ENCODE measurements around the gene STAG1.
"Not testable (repeated sequence)": the region's sequence is repeated elsewhere in the genome, so short reads cannot be mapped to it uniquely, and the experiment has no call there.

STAG1 gene

GRCh38 chr3:136698361-136698760, 53.8 kb downstream of the STAG1 start:
- FAIRE-seq = no peak

DNA sequence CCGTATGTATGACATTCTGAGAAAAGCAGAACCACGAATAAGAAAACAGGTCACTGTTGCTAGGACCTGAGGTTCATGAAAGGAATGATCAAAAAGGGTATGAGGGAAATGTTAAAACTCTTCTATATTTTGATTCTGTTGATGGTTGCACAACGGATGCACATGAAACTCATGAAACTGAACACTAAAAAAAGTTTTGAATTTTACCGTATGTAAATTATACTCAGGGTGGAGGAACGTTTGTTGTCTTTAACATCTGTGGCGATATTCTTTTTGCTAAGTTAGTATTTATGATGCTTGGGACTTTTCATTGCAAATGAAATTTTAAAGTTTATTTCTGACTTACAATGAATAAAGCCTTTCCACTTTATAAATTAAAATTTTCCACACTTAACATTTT, 55.4 kb downstream of the STAG1 start:
- no peak for FAIRE-seq

DNA sequence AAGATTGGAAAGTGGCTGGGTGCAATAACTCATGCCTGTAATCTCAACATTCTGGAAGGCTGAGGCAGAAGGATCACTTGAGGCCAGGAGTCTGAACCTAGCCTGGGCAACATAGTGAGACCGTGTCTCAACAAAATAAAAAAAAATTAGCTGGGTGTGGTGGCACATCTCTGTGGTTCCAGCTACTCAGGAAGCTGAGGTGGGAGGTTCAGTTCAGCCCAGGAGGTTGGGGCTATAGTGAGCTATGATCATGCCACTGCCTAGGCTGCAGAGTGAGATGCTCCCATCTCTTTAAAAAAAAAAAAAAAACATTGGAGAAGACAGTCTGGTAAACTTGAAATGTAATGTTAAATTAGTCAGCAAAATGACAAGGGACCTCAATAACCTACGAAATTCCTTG, 57.9 kb downstream of the STAG1 start:
- FAIRE-seq = no peak

DNA sequence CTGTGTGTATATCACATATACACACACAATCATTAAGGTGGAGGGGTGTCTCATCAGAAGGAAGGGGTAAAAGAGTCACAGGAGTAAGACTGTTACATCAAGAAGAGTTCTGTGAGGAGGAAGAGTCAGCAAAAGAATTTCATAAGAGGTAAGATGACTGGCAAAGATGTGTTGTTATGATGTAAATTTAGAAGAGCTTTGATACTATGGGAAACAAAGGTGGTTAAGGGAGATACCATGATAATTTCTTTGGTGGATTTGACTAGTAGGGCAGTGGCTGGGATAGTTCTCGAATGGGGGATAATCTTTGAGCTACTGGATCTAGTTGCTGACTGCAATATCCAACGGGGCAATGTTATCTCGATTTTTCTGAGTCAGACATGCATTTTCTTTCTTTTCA, 61.6 kb downstream of the STAG1 start:
- FAIRE-seq = no peak

GRCh38 chr3:136685882-136686281, 66.3 kb downstream of the STAG1 start:
- no peak for FAIRE-seq

DNA sequence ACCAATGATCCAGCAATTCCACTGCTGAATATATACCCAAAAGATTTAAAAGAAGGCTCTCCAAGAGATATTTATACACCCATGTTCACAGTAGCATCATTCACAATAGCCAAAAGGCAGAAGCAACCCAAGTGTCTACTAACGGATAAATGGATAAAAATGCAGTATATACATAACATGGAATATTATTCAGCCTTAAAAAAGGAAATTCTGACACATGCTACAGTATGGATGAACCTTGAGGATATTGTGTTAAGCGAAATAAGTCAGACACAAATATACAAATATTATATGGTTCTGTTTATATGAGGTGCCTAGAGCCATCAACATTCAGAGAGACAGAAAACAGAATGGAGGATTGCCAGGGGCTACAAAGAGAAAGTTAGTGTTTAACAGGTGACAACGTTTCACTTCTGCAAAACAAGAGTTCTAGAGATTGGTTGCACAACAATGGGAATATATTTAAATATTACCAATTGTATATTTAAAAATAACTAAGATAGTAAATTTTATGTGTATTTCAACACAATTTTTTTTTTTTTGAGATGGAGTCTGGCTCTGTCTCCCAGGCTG, 69.4 kb downstream of the STAG1 start:
- FAIRE-seq = no peak

GRCh38 chr3:136678981-136679380, 73.2 kb downstream of the STAG1 start:
- no peak for FAIRE-seq

GRCh38 chr3:136676009-136676408, 76.2 kb downstream of the STAG1 start:
- no peak for FAIRE-seq

DNA sequence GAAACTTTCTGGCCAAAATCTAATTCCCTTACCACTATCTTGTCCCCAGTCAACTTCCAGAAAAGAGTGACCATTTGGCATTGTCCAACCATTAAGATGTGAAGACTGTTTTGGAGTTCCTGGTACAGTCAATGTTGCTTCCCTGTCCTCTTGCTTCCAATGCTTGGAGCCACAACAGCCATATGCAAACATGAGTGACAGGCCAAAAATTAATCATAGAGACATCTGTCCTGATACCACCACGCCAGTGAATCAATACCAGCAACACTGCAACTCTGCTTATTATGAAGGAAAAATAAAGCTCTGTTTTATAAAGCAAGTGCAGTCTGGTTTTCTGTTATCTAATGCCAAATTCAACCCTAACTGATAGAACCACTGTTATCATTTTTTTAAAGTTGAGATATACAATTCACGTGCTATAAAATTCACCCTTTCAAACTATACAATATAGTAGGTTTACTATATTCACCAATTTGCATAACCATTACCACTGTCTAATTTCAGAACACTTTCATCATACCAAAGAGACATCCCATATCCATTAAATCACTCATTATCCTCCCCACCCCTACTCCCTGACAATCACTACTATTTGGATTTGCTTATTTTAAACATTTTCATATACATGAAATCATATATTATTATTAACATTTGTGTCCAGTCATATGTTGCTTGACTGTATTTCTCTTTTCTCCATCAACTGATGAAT, 76.9 kb downstream of the STAG1 start:
- no peak for FAIRE-seq

DNA sequence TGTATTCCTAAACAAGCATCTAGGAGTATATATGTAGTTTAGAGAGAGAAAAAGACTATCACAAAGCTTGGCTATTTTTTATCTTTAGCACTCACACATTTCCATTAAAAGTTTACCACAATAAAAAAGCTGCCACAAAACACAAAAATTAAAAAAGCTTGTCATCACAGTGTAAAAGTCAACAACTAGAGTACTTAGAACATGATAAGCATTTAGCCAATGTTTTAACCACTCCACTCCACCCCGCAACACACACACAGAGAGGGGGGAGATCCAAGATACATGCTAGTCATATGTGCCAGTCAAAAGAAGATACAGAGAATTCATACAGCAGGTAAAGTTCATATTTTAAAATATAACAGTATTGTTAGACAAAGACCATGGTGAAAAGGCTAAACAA, 79.7 kb downstream of the STAG1 start:
- no peak for FAIRE-seq

DNA sequence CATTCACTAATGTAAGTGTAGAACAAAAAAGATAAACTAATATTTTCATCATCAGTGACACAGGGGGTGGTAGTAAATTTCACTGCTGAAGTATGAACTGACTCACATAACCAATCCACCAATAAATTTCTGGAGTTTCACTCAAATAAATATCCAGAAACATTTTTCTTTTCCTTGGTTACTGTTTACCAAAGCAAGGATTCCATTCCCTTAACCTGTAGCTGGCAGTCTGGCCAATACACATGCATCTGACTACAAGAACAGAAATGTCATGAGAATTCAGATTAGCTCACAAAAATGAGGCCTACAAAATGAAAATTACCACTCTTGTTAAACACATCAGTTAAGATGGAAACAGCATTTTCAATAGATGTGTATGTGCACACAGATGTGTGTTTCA, 80.3 kb downstream of the STAG1 start:
- no peak for FAIRE-seq

DNA sequence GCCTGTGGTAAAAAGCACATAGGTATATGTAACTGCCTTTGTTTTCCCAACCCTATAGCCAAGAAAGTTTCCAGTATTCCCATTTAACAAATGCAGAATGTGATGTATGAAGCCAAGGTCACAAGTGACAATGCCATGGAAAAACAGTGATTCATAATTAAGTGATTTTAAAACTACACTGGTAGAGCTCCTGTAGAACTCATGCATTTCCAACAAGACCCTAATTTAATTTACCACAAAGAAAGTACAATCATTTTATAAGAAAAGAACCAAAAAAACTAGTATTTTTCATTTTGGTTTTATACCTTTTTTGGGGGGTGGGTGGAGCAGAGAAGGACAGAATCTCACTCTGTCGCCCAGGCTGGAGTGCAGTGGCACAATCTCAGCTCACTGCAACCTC, 82.0 kb downstream of the STAG1 start:
- FAIRE-seq = no peak

DNA sequence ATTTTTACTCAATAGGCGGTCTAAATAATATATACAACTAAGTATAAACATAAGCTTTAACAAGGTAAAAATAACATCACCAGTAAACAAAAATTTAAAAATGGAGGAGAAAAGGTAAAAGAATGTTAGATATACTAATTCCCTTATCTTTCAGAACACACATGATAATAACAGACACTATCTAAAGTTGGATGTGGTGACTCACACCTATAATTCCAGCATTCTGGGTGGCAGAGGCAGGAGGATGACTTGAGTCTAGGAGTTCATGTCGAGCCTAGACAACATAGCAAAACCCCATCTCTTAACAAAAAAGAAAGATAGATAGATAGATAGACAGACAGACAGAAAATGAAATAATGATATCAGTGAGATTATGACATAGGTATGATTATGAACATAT, 85.1 kb downstream of the STAG1 start:
- no peak for FAIRE-seq

DNA sequence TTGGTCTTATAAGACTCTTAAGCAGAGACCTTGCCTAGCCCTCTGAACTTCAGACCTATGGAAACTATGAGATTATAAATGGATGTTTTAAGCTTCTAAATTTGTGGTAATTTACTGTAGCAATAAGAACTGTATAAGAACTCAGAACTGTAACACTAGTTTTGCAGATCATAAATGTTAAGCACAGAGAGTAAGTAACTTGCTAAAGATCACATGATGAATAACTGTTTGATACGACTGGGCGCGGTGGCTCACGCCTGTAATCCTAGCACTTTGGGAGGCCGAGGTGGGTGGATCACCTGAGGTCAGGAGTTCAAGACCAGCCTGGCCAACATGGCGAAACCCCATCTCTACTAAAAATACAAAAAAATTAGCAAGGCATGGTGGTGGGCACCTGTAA, 85.9 kb downstream of the STAG1 start:
- not testable (repeated sequence) for FAIRE-seq

- no peak for FAIRE-seq
Observed at GRCh38 chr3:136664771-136665170, 87.4 kb downstream of the STAG1 start.

- no peak for FAIRE-seq
Observed at GRCh38 chr3:136661282-136661681, 90.9 kb downstream of the STAG1 start.

- FAIRE-seq = no peak
Observed at GRCh38 chr3:136658946-136659682, 93.1 kb downstream of the STAG1 start.

- no peak for FAIRE-seq
Observed at GRCh38 chr3:136657526-136657925, 94.7 kb downstream of the STAG1 start.

DNA sequence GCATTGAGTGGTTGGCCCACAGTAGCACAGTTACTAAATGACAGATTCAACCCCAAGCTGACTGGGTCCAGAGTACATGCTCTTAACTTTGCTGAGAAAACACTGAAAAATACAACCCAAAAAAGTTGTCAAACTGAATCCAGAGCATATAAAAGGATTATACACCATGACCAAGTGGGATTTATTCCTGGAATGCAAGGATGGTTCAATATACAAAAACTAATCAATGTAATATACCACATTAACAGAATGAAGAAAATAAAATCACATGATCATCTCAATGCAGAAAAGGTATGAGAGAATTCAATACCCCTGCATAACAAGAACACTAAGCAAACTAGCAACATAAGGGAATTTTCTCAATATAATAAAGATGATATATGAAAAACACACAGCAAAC, 98.5 kb downstream of the STAG1 start:
- no peak for FAIRE-seq

- no peak for FAIRE-seq
Observed at GRCh38 chr3:136651581-136651980, 100.6 kb downstream of the STAG1 start.

DNA sequence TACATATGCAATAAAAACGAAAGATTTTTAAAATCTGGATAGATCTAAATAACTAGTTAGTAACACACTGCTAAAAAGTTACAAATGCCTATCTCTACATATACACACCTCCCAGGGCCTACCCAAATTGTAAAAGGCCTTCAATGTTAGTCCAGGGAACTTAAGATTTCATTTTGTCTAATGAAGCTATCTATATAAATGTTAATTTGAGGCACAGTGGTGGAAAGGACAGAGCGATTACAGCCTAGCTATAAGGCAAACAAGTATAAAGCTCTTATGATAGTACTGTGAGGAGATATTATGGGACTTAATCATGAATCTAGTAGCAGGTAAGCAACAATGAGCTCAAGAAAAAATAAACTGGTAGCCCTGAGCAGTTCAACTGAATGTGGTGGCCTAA, 101.7 kb downstream of the STAG1 start:
- FAIRE-seq = no peak

DNA sequence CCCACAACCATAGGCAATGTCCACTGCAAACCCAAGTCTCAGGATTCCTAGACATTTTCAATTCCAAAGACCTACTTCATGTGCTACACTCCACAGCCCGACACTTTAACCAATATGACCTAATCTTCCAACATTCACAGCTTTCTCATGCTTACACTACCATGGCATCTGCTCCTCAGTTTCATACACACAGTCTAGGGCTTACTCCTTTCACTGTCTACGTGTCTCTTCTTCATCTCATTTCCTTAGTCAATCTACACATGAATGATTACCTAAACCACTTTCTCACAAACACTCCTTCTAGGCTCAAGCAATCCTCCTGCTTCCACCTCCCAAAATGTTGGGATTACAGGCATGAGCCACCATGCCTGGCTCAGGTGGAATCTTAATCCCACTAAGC, 106.3 kb downstream of the STAG1 start:
- no peak for FAIRE-seq

GRCh38 chr3:136644212-136644611, 108.0 kb downstream of the STAG1 start:
- no peak for FAIRE-seq

GRCh38 chr3:136643380-136643779, 108.8 kb downstream of the STAG1 start:
- FAIRE-seq = not testable (repeated sequence)
